Urothelium cell line (cell line): Measurements from ENCODE around the gene SPNS3.

ENCODE experiments used
- DNase-seq: peaks from one replicate; pipeline ENCODE4 v3.0.0; 2011; ENCODE audit warnings: low spot score, mixed read lengths
- FAIRE-seq: peaks from 2 replicates; lab custom pipeline; 2011; peaks lifted over from hg19 to GRCh38; lab: Jason Lieb, UNC

The SPNS3 gene

GRCh38 chr17:4506175-4506813 lies 72.6 kb downstream of the SPNS3 start:
- FAIRE-seq (no peak), DNase-seq (no peak)

- DNase-seq (no peak), FAIRE-seq (no peak)
Measured at GRCh38 chr17:4506892-4507291, 73.2 kb downstream of the SPNS3 start.

DNA sequence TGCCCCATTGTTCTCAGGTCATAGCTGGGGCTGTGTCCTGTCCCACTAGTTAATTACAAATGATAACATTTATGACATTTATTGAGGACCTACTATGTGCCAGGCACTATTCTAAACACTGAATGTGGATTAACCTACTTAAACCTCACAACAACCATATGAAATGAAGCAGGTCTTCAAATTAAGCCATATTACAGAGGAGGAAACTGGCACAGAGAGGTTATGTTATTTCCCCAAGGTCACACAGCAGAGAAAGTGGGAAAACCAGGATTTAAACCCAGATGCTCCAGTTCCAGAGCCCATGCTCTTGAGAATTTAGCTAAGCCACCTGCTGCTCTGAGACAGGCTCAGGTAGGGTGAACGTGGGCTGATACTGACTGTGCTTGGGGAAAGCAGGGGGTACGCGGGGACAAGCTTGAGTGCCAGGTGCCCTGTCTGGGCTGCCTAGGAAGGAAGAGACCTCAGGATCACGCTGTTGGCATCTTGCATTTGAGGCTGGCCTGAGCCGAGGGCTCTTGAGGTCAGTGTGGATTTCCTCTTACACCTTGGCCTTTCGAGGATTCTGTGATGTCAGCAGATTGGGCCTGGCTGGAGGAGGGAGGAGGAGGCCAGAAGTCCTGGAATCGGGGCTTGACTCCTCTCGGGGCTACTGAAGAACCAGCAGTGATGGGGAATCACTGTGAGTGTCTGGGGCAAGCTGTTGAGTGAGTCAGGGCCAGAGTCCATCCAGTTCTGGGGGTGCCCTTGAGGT lies 73.8 kb downstream of the SPNS3 start:
- no peak for FAIRE-seq
- no peak for DNase-seq

- FAIRE-seq = no peak
- DNase-seq = no peak
Measured at GRCh38 chr17:4508207-4508606, 74.5 kb downstream of the SPNS3 start.

- FAIRE-seq (no peak), DNase-seq (no peak)
Measured at GRCh38 chr17:4509401-4509800, 75.7 kb downstream of the SPNS3 start.

GRCh38 chr17:4509923-4510617 lies 76.3 kb downstream of the SPNS3 start:
- no peak for FAIRE-seq
- no peak for DNase-seq

GRCh38 chr17:4510618-4510941 lies 76.8 kb downstream of the SPNS3 start:
- DNase-seq (no peak), FAIRE-seq (no peak)

GRCh38 chr17:4511199-4511932 lies 77.6 kb downstream of the SPNS3 start:
- DNase-seq (no peak), FAIRE-seq (no peak)

DNA sequence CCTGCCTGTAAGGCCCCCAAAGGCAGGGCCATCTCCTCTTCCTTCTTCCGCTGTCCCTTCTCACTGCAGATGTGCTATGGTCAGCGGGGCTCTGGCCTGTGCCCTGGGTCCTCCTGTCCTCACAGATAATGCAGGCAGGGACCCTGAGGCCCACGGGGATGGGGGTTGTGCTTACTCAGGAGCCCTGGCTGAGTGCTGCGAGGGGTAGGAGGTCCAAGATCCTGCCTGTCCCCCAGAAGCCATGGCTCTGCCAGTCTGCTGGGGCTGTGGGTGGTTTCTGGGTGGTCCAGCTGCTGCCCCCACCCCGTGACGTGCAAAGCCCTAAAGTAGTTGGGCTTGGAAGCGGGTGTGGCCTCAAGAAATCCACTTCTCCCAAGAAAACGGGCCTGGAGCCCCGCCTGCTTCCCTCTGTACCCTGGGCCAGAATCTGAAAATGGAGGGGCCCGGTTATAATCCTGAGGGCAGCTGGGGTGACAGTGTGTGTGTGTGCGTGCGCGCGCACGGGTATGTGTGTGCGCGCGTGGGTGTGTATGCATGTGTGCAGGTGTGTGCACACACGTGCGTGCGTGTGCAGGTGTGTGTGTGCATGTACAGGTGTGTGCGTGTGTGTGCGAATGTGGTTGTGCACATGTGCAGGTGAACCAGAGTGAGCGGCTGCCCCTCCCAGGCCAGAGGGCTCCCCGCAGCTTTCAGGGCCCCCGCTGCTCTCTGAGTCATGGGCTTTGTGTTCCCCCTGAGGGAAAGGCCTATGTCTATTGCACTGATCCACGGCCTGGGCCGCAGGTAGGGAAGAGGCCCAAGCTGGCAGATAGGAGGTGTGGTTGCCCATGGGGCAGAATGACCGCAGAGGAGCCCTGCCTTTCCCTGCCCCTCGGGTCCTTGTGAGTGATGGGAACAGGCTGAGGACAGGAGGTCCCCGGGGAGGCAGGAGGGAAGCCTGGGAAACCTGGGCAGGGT lies 78.7 kb downstream of the SPNS3 start:
- no peak for DNase-seq
- no peak for FAIRE-seq

GRCh38 chr17:4513113-4514032 lies 79.6 kb downstream of the SPNS3 start:
- no peak for DNase-seq
- FAIRE-seq = no peak

GRCh38 chr17:4514206-4514605 lies 80.5 kb downstream of the SPNS3 start:
- DNase-seq = no peak
- FAIRE-seq = no peak

GRCh38 chr17:4514779-4515178 lies 81.0 kb downstream of the SPNS3 start:
- no peak for FAIRE-seq
- no peak for DNase-seq

- DNase-seq (no peak), FAIRE-seq (no peak)
Measured at GRCh38 chr17:4515501-4515900, 81.8 kb downstream of the SPNS3 start.

DNA sequence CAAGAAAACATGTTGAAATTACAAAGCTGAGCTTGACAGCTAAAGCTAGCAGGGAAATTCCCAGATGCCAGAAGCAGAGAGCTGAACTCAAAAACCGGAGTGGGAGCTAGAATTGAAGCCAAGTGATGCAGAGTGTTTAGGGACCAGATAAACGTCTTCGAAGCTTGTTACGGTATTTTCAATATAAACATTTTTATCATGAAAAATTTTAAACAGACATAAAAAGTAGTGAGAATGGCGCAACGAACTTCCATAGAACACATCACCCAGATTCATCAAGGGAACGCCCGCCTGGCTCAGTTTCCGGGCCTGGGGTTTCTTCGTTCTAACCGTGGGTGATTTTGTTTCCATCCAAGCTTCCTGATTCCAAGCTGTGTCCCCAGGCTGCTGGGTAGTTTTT lies 83.0 kb downstream of the SPNS3 start:
- DNase-seq (no peak), FAIRE-seq (no peak)

GRCh38 chr17:4518901-4519300 lies 85.2 kb downstream of the SPNS3 start:
- no peak for FAIRE-seq
- no peak for DNase-seq

- DNase-seq = no peak
- no peak for FAIRE-seq
Measured at GRCh38 chr17:4519361-4519788, 85.6 kb downstream of the SPNS3 start.

GRCh38 chr17:4520060-4520893 lies 86.5 kb downstream of the SPNS3 start:
- no peak for FAIRE-seq
- no peak for DNase-seq

GRCh38 chr17:4520894-4521600 lies 87.3 kb downstream of the SPNS3 start:
- FAIRE-seq (no peak), DNase-seq (no peak)
